Spleen (tissue), 3 donors: Measurements from ENCODE around the gene BABAM2.

ENCODE experiments used
- POLR2A ChIP-seq, 3 donors: fragments of 450-650 bp; IDR thresholded peaks; one replicate each; pipeline ENCODE4 v1.5.1; 2017; ENCODE audit warnings: antibody characterized with exemption in 3 of 3, mild to moderate bottlenecking in 1 of 3
- POLR2AphosphoS5 ChIP-seq, 3 donors: sonication (generic); formaldehyde crosslinking; IDR thresholded peaks; one replicate each; pipeline ENCODE4 v1.5.1; 2017; ENCODE audit warnings: antibody characterized with exemption in 3 of 3

- TF ChIP-seq POLR2AphosphoS5 (IDR thresholded peaks at IDR 0.05) (no peak), POLR2A (IDR thresholded peaks at IDR 0.05) (no peak)
These were observed 312.2 kb downstream of the BABAM2 start for GRCh38 chr2:28202719-28203118.
